Upper lobe of left lung (tissue), 6 donors: ENCODE measurements around the gene RALGAPA2. TPM values are rescaled to one million over a fixed set of nuclear protein-coding genes. Genes with fewer than 3 reads are reported as not detected.
A peak's percentile ranks its signal among the peaks of the same experiment; 100 is the strongest.

ENCODE experiments used
- ATAC-seq, 2 donors: fragments of 200-7000 bp; cut with Tn5 transposase; one replicate each; pipeline ENCODE4 v1.9.1; 2022; ENCODE audit warnings: mild to moderate bottlenecking in 2 of 2, moderate library complexity in 2 of 2; ENCODE audit not compliant: low FRiP score in 2 of 2
- DNase-seq, 2 donors: peaks; one replicate each; pipeline ENCODE4 v3.0.0-alpha.2; 2019 to 2020
- H3K27ac ChIP-seq, 4 donors: fragments of 200-600 bp; sonication (generic); one replicate each; pipeline ENCODE4 v1.5.1; 2016 to 2019
- H3K27me3 ChIP-seq, 4 donors: fragments of 200-600 bp; sonication (generic); one replicate each; pipeline ENCODE4 v1.5.1; 2017 to 2019
- H3K36me3 ChIP-seq, 4 donors: fragments of 200-600 bp; sonication (generic); one replicate each; pipeline ENCODE4 v1.5.1; 2016 to 2019
- H3K4me1 ChIP-seq, 4 donors: fragments of 200-600 bp; sonication (generic); one replicate each; pipeline ENCODE4 v1.5.1; 2018 to 2019
- H3K4me3 ChIP-seq, 4 donors: fragments of 200-600 bp; sonication (generic); one replicate each; pipeline ENCODE4 v1.5.1; 2017 to 2019; ENCODE audit warnings: mild to moderate bottlenecking in 2 of 4, moderate library complexity in 1 of 4
- H3K9me3 ChIP-seq, 4 donors: fragments of 200-600 bp; sonication (generic); one replicate each; pipeline ENCODE4 v1.5.1; 2018 to 2019
- CTCF ChIP-seq, 6 experiments: fragments of 450-650 bp in 4 of 6; fragments of 200-600 bp in 2 of 6; sonication (generic) in 2 of 6; IDR thresholded peaks; one replicate each; pipeline ENCODE4 v1.5.1; 2016 to 2019; ENCODE audit warnings: antibody characterized with exemption in 6 of 6
- EP300 ChIP-seq, 4 donors: sonication (generic); formaldehyde crosslinking; IDR thresholded peaks; one replicate each; pipeline ENCODE4 v1.5.1; 2017; ENCODE audit warnings: antibody characterized with exemption in 4 of 4, control low read depth in 2 of 4
- POLR2A ChIP-seq, 4 donors: fragments of 450-650 bp; IDR thresholded peaks; one replicate each; pipeline ENCODE4 v1.5.1; 2016 to 2017; ENCODE audit warnings: antibody characterized with exemption in 4 of 4, mild to moderate bottlenecking in 2 of 4
- POLR2AphosphoS5 ChIP-seq, 2 donors: sonication (generic); formaldehyde crosslinking; IDR thresholded peaks; one replicate each; pipeline ENCODE4 v1.5.1; 2017; ENCODE audit warnings: antibody characterized with exemption in 2 of 2
- WGBS, 2 donors: methylation state at CpG; one replicate each; pipeline ENCODE4 v1.1.5; 2017 to 2018; 5-methylcytosine and 5-hydroxymethylcytosine counted together
- total RNA-seq, 6 donors: library from RNA; depleted of rRNA in 4 of 6; stranded (reverse); fragments of >200 nt in 4 of 6; gene quantifications; one replicate each; pipeline versions ENCODE4 v1.1.0 to v1.2.1, GENCODE V29; 2016 to 2021
- donor health status: DM: no; HTN: no; CAD: no; lungs with moderate emphysema.
- donor health status: DM: no; HTN: yes; CAD: no; lungs with severe emphysema.

The RALGAPA2 gene
- total RNA-seq, 6 donors from 2014 or later = 50.8 to 95.3 (median 65.3) TPM

GRCh38 chr20:20375862-20376261, 336.6 kb downstream of the RALGAPA2 start:
- Histone ChIP-seq H3K36me3 (no peaks in the 10 kb centered on the region), H3K27ac (no peak overlapping the region), H3K4me3 (no peak overlapping the region), H3K27me3 (peaks cover 0 to 10% (median 5%) of the 10 kb centered on the region in 4 donors), H3K4me1 (no peaks in the 10 kb centered on the region), H3K9me3 (no peaks in the 10 kb centered on the region)
- ATAC-seq = no peak
- TF ChIP-seq CTCF (IDR thresholded peaks at IDR 0.05) (no peak), POLR2A (IDR thresholded peaks at IDR 0.05) (no peak), EP300 (IDR thresholded peaks at IDR 0.05) (no peak), POLR2AphosphoS5 (IDR thresholded peaks at IDR 0.05) (no peak)
- WGBS, 2 donors = 42 to 43% methylated on average over 8 of the region's 8 CpGs
- DNase-seq = no peak

GRCh38 chr20:20373091-20373571, 339.3 kb downstream of the RALGAPA2 start:
- peak; percentile 27 to 35 for ATAC-seq

GRCh38 chr20:20371681-20372080, 340.8 kb downstream of the RALGAPA2 start:
- Histone ChIP-seq H3K27me3 (peaks cover 0 to 48% (median 29%) of the 10 kb centered on the region in 4 donors), H3K27ac (no peak overlapping the region), H3K36me3 (no peaks in the 10 kb centered on the region), H3K9me3 (no peaks in the 10 kb centered on the region), H3K4me3 (no peak overlapping the region), H3K4me1 (peaks cover 24 to 34% (median 27%) of the 10 kb centered on the region in 4 donors)
- DNase-seq (no peak), ATAC-seq (no peak)
- TF ChIP-seq POLR2AphosphoS5 (IDR thresholded peaks at IDR 0.05) = no peak
- TF ChIP-seq EP300 (IDR thresholded peaks at IDR 0.05) = no peak
- no peak for TF ChIP-seq POLR2A (IDR thresholded peaks at IDR 0.05)
- no peak for TF ChIP-seq CTCF (IDR thresholded peaks at IDR 0.05)
- 24 to 31% methylated on average over 3 of the region's 3 CpGs for WGBS, 2 donors

More at GRCh38 chr20:20373091-20373571, 339.3 kb downstream of the RALGAPA2 start:
- DNase-seq = peak in 1 of 2 donors; percentile 15
- Histone ChIP-seq H3K4me3 (no peak overlapping the region), H3K27ac (no peak overlapping the region), H3K27me3 (peaks cover 0 to 34% (median 19%) of the 10 kb centered on the region in 4 donors), H3K9me3 (no peaks in the 10 kb centered on the region), H3K36me3 (no peaks in the 10 kb centered on the region), H3K4me1 (peaks cover 11 to 20% (median 13%) of the 10 kb centered on the region in 4 donors)
- TF ChIP-seq CTCF (IDR thresholded peaks at IDR 0.05) (no peak), EP300 (IDR thresholded peaks at IDR 0.05) (no peak), POLR2AphosphoS5 (IDR thresholded peaks at IDR 0.05) (no peak)
- WGBS, 2 donors = 48 to 65% methylated on average over 3 to 17 of the region's 17 CpGs

GRCh38 chr20:20371083-20371482, 341.4 kb downstream of the RALGAPA2 start:
- Histone ChIP-seq H3K4me3 (no peak overlapping the region), H3K27ac (no peak overlapping the region), H3K4me1 (peaks cover 24 to 36% (median 28%) of the 10 kb centered on the region in 4 donors), H3K36me3 (no peaks in the 10 kb centered on the region), H3K9me3 (no peaks in the 10 kb centered on the region), H3K27me3 (peaks cover 0 to 54% (median 31%) of the 10 kb centered on the region in 4 donors)
- DNase-seq = no peak
- 23 to 32% methylated on average over 7 of the region's 7 CpGs for WGBS, 2 donors
- ATAC-seq = no peak
- no peak for TF ChIP-seq EP300 (IDR thresholded peaks at IDR 0.05)
- TF ChIP-seq POLR2A (IDR thresholded peaks at IDR 0.05) = no peak
- no peak for TF ChIP-seq CTCF (IDR thresholded peaks at IDR 0.05)
- TF ChIP-seq POLR2AphosphoS5 (IDR thresholded peaks at IDR 0.05) = no peak

- ATAC-seq (no peak), DNase-seq (no peak)
- Histone ChIP-seq H3K27ac (no peak overlapping the region), H3K36me3 (no peaks in the 10 kb centered on the region), H3K4me1 (peaks cover 24 to 41% (median 28%) of the 10 kb centered on the region in 4 donors), H3K9me3 (no peaks in the 10 kb centered on the region), H3K27me3 (peaks cover 0 to 61% (median 36%) of the 10 kb centered on the region in 4 donors), H3K4me3 (no peak overlapping the region)
- 15 to 16% methylated on average over 10 of the region's 10 CpGs for WGBS, 2 donors
- TF ChIP-seq CTCF (IDR thresholded peaks at IDR 0.05) = no peak
- no peak for TF ChIP-seq EP300 (IDR thresholded peaks at IDR 0.05)
- TF ChIP-seq POLR2AphosphoS5 (IDR thresholded peaks at IDR 0.05) = no peak
- no peak for TF ChIP-seq POLR2A (IDR thresholded peaks at IDR 0.05)
Measured at GRCh38 chr20:20370094-20370575, 342.3 kb downstream of the RALGAPA2 start.
